Measurements from ENCODE around the gene HK3.
"Not testable (repeated sequence)": the region's sequence is repeated elsewhere in the genome, so short reads cannot be mapped to it uniquely, and the experiment has no call there.

HK3 gene

GRCh38 chr5:176881021-176881749 is 18.0 kb downstream of the HK3 start:
- no peak for DNase-seq

DNA sequence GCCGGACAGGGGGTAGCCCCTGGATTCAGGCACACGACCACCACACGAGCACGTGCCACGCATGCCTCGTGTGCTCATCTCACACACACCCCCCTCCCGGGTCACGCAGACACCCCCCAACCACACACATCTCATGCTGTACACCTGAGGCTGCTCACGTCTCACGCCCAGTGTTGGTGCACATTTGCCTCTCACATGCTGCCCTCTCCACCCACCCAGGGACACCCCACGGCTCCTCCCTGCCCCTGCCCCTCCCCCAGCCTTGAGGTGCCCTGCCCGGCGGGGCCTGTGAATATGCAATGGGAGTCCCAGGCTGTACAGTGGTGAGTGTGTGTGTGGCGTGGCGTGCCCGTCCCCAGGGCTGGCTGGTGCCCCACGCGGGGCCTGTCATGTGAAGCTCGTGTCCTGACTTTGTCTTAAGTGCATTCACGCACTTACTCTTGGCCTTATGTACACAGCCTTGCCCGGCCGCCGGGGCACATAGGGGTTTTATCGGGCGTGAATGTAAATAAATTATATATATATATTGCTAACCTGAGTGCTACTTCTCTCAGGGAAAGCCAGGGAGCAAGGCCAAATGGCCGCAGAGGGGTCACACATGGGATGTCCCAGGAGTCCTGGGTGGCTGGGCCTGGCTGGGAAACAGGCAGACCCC is 18.7 kb downstream of the HK3 start:
- no peak for DNase-seq

GRCh38 chr5:176879663-176880361 is 19.3 kb downstream of the HK3 start:
- no peak for DNase-seq

GRCh38 chr5:176878906-176879662 is 20.1 kb downstream of the HK3 start:
- DNase-seq, result no peak

DNA sequence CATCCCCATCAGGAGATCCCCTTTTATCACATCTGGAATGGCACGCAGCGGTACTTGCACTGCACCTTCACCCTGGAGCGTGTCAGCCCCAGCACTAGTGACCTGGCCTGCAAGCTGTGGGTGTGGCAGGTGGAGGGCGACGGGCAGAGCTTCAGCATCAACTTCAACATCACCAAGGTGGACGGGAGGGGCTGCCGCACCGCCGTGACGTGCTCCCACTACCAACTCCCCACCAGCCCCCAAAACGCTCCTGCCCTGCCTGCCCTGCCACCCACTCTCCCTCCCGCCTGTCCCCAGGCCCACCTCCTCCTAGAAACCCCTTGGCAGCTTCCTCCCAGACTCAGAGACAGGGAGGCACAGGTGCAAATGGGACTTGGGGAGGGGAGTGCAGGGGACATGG is 20.7 kb downstream of the HK3 start:
- no peak for DNase-seq

- no peak for DNase-seq
Observed at GRCh38 chr5:176877793-176878331, 21.3 kb downstream of the HK3 start.

GRCh38 chr5:176876506-176877431 is 22.4 kb downstream of the HK3 start:
- no peak for DNase-seq

DNA sequence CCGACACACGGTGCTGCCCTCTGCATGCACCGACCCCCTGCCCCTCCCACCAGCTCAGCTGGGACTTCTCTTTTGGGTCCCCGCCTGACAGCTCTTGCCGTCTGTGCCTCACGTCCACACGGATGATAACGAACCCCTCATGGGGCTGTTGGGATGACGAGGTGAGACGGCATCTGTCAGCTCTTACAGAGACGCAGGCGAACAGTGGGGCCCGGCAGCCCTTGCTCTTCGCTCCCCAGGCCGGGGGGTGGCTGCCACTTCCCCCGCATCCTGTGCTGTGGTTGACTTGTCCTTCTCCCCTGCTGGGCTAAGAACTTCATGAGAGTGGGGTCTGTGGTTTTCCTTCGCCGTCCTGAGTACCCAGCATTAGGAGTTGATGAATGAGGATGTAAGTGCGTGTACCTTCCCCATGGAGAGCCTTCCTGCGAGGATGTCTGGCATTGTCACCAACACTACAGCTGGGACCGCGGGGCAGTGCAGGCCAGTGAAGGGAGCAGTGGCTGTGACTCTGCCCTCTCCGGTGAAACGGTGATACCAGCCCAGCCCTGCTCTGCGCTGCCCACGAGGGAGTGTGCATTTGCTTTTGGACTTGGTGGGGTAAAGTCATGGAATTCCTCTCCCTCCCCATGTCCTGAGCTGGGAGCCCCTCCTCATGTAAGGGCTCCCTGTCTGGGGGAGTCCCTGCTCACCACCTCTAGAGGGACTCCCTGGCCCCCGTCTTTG is 23.2 kb downstream of the HK3 start:
- DNase-seq, result no peak

GRCh38 chr5:176875014-176875550 is 24.1 kb downstream of the HK3 start:
- DNase-seq, result no peak

GRCh38 chr5:176874198-176874780 is 24.9 kb downstream of the HK3 start:
- no peak for DNase-seq

GRCh38 chr5:176873541-176874172 is 25.5 kb downstream of the HK3 start:
- no peak for DNase-seq

GRCh38 chr5:176873011-176873410 is 26.1 kb downstream of the HK3 start:
- DNase-seq, result not testable (repeated sequence)

- DNase-seq, result not testable (repeated sequence)
Observed at GRCh38 chr5:176872586-176872985, 26.6 kb downstream of the HK3 start.

- DNase-seq, result not testable (repeated sequence)
Observed at GRCh38 chr5:176870644-176871043, 28.5 kb downstream of the HK3 start.

DNA sequence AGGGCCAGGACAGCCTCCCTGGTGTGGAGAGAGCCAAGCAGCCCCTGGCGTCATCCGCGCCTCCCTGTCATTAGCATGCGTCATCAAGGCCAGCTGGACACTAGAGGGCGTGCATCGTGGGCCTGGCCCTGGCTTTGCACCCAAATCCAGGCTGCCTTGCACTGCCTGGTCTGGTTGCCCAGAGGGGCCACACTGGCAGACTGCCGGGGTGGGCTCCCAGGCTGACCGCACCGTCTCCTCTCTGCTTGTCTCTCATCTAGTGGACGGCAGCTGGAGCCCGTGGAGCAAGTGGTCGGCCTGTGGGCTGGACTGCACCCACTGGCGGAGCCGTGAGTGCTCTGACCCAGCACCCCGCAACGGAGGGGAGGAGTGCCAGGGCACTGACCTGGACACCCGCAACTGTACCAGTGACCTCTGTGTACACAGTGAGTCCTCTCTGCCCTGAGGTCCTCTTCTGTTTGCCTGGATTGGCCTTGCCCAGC is 29.0 kb downstream of the HK3 start:
- peak; percentile 13 for DNase-seq

DNA sequence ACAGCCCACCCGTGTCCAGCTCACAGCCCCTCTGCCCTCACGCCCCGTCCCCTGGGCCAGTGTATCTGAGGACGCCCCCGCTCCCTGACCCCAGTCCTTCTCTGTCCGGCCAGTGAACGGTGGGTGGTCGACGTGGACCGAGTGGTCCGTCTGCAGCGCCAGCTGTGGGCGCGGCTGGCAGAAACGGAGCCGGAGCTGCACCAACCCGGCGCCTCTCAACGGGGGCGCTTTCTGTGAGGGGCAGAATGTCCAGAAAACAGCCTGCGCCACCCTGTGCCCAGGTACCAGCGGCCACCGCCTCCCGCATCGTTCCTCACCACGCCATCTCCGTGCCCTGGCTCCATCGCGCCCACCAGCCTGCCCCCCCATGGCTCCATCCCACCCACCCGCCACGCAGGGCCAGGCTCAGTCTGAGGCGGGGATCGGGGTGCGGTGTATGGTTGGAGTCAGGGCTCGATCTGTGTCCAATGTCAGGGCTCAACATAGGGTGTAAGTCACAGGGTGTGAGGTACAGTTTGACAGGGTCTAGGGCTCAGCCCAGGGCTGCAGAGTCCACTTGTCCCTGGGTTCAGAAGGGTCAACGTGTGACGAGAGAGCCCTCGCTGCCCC is 29.5 kb downstream of the HK3 start:
- no peak for DNase-seq

GRCh38 chr5:176868731-176869130 is 30.4 kb downstream of the HK3 start:
- no peak for DNase-seq

GRCh38 chr5:176868126-176868525 is 31.0 kb downstream of the HK3 start:
- no peak for DNase-seq

- no peak for DNase-seq
Observed at GRCh38 chr5:176866707-176867310, 32.3 kb downstream of the HK3 start.

Measured in GOT3 (cell line).